Occipital lobe (tissue), 2 donors: ENCODE measurements around the gene SIK2. TPM values are rescaled to one million over a fixed set of nuclear protein-coding genes. Genes with fewer than 3 reads are reported as not detected.
"Not testable (repeated sequence)": the region's sequence is repeated elsewhere in the genome, so short reads cannot be mapped to it uniquely, and the experiment has no call there.

Experiments
- DNase-seq: peaks from one replicate; lab custom pipeline; 2025; lab: John Stamatoyannopoulos, UW
- total RNA-seq: library from RNA; depleted of rRNA; stranded (reverse); fragments of >200 nt; gene quantifications from one replicate; pipeline ENCODE4 v1.2.3, GENCODE V29; 2014

SIK2 gene
- total RNA-seq, 1 donor from 2014 or later: 12.6 TPM

GRCh38 chr11:111658493-111658892 lies 56.2 kb downstream of the SIK2 start:
- not testable (repeated sequence) for DNase-seq

DNA sequence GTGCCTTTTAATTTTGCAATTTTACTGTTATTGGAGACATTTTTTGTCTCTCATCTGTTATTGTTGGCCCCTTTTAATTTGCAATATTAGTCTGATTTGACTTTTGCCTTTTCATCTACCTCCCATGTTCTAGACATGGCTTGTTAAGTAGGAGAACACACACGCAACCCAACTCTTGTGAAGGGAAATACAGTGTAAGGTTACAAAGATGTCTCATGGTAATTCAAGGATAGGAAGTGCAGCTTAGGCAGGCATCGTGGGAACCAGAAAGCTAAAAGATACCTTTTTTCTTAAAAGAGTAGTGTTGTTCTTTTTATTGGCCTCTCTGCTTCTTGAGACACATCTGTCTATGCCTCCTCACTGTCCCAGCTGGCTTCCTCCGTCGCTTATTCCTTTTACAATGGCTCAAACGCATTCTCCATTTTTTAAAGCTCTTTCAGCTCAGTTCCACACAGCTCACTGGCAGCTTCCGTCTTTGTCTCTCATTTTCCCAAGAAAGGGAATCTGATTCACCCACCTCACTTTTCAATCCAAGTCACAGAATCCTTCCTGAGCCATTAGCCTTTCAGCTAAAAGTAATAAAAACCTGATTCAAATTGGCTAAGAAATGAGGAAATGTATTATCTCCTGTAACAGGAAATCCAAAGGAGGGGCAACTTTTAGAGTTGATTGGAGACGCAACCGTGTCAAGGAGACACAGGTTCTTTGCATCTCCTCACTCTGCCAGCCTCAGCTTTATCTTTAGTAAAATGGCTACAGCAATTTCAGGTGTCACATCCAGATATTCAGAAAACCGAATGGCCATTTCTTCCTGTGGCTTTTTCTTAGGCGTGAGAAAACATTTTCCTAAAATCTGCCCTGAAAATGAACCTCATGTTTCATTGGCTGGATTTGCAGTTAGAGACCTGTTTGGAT lies 57.2 kb downstream of the SIK2 start:
- DNase-seq: no peak

- no peak for DNase-seq
Measured at GRCh38 chr11:111660822-111661221, 58.6 kb downstream of the SIK2 start.

DNA sequence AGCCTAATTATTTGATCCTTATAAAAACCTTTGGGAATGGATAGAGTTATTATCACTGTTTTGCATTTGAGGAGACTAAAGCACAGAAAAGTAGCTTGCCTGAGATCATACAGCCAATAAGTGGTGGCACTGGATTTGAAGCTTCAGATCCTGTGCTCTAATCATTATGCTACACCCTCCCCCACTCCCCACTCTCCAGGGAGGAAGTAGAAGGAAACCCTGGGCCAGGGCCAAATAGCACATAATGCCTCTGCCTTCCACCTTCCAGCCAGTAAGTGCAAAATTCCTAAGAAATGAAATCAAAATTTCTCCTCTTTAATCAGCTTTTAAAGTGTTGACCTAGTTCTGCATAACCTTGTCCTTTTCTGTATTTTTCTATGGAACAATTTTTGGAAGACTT lies 61.6 kb downstream of the SIK2 start:
- DNase-seq: no peak

- no peak for DNase-seq
Measured at GRCh38 chr11:111665777-111666176, 63.5 kb downstream of the SIK2 start.

DNA sequence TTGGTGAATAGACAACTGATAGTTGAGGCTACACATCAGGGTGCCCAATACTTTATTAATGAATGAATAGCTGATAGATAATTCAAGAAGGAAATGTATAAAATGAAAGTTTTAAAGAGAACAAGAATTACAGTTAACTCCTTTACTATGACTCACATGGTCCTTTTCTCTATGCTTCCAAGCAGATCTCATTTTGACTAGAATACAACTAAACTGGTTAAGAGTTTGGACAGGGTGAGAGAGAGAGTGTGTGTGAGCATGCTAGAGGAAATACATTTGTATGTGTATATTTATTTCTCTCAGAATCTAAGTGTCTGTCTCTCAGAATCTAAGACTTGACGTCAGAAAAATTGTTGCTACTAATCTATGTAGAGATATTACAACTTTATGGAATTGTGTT lies 66.7 kb downstream of the SIK2 start:
- no peak for DNase-seq

GRCh38 chr11:111671383-111671782 lies 69.1 kb downstream of the SIK2 start:
- no peak for DNase-seq

GRCh38 chr11:111672949-111673348 lies 70.7 kb downstream of the SIK2 start:
- no peak for DNase-seq

- DNase-seq: no peak
Measured at GRCh38 chr11:111674941-111675340, 72.7 kb downstream of the SIK2 start.

DNA sequence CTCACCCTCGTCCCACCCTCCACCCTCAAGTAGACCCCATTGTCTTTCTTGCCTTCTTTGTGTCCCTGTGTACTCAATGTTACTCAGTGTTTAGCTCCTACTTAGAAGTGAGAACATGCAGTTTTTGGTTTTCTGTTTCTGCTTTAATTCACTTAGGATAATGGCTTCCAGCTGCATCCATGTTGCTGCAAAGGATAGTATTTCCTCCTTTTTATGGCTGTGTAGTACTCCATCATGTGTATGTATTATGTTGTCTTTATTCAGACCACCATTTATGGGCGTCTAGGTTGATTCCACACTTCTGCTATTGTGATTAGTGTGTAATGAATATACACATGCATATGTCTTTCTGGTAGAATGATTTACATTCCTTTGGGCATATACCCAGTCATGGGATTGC lies 73.6 kb downstream of the SIK2 start:
- no peak for DNase-seq

GRCh38 chr11:111676878-111677585 lies 74.8 kb downstream of the SIK2 start:
- DNase-seq: no peak

- no peak for DNase-seq
Measured at GRCh38 chr11:111680486-111681175, 78.4 kb downstream of the SIK2 start.

DNA sequence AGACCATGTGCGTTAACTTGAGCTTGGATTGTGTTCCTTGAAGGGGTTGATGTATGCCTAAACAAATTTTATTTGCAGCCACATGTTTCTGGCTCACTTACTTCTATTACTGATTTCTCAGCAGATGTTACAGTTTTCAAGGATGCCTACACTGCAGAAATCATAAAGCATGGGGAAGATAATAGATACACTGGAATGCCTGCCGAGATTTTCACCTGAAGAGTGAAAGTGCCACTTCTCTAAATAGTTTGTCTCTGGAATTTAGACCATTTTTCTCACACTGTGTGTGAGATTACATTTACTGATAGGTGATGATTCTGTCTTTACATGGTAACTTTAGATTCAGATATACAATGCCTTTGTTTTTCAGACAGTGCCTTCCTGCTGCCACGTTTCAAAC lies 81.6 kb downstream of the SIK2 start:
- DNase-seq: no peak

DNA sequence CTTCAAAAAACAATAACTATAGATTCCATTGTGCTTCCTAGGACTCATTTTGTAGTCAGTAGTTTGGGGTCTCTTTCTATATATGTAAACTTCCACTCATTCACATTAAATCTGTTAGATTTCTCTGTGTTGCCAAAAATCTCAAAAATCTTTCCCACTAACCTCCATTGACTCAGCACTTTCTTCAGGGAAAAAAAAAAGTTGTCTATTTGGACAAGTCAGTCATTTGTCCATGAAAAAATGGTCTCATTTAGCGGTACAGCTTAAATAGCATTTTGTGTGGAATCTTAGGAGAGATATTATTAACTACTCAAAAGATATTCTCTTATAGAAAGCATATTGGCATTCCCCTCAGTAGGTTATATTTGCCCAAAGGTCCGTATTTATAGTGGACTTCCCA lies 82.0 kb downstream of the SIK2 start:
- DNase-seq: no peak

GRCh38 chr11:111688013-111688412 lies 85.8 kb downstream of the SIK2 start:
- no peak for DNase-seq

DNA sequence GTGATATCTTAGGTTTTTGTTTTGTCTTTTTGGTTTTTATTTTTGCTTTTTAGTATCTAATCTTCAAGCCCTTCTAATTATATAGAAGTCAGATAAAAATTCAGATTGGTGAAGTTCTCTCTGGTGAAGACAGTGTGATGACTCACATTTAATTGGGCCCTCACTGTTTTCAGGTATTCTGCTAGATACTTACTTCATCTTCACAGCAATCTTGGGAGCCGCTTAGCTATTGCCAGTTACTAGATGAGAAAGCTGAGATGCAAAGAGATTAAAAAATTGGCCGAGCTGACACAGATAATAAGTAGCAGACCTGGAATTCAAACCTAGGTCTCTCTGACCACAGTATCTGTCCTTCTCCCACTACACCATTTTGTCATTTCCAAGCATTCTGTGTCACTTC lies 88.9 kb downstream of the SIK2 start:
- DNase-seq: no peak

- no peak for DNase-seq
Measured at GRCh38 chr11:111691741-111692140, 89.5 kb downstream of the SIK2 start.

GRCh38 chr11:111693224-111693937 lies 91.1 kb downstream of the SIK2 start:
- no peak for DNase-seq

DNA sequence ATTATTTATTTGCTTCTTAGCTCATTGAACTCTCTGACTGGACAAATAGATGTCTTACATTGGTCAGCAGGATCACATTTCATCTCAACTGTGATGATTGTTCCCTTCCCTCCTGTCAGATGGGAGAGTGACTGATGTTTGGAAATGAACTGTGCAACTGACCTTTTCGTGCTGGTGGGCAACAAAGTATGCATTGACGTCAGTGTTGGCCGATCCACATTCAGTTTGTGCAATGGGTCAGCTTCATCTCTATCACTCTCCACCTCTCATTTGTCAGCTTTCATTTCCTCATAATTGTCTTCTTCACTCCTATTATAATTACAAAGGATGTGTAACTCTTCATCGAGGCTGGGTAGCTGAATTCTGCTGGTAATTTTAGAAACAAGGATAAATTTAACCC lies 92.6 kb downstream of the SIK2 start:
- no peak for DNase-seq

DNA sequence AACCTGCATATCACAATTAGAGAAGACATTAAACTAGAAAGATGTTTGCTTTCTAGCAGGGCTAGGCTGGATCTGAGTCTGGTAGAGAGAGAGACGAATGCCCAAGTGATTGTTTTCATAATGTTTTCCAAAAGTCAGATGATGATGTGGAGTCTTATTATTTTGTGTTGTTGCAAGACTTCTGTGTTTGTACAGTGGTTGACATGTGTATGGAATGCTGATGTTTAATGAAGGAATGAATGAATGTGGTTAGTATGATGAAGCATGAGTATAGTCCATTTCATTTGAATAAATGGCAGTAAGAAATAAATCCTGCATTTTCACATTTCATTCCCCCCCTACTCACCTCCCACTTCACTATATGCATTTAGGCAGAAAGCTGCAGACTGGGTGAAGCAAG lies 94.3 kb downstream of the SIK2 start:
- DNase-seq: no peak

DNA sequence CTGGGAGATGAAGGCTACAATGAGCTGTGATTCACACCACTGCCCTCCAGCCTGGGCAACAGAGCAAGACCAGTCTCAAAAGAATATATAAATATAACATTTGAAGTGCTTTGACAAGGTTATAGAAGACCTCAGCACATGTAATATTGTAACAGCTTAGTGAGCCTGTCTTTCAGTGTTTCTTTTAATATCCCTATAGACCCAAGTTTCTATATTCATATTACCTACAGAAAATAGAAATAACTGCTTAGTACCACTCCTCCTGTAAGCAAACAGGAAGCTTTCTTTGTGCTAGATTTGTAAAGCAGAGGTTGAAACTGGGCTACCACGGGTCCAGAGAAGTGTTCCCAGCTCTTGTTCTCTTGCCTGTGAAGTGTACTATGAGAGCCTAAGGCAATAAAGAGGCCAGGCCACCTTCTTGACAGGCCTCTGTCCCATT lies 95.7 kb downstream of the SIK2 start:
- DNase-seq: no peak
